HEK293 (cell line): ENCODE data around the gene MMP1.

ENCODE experiments used
- CTCF ChIA-PET: fragments of 350-600 bp; formaldehyde crosslinking; extraction: SDS; loops from one replicate; lab custom pipeline; 2021; ENCODE audit warnings: antibody characterized with exemption; lab: Yijun Ruan, JAX
- POLR2A ChIA-PET: fragments of 300-600 bp; formaldehyde crosslinking; extraction: SDS; loops from one replicate; lab custom pipeline; 2020; ENCODE audit warnings: antibody characterized with exemption, inconsistent platforms; lab: Yijun Ruan, JAX
- H3K27ac ChIP-seq: fragments of 200-500 bp; sonication (Bioruptor generic); 2 replicates; pipeline ENCODE4 v1.5.1; 2014; ENCODE audit warnings: low read depth, low read length, control low read depth, inconsistent platforms; ENCODE audit errors: extremely low read depth
- H3K36me3 ChIP-seq, 2 experiments: fragments of 200-500 bp in 1 of 2; sonication (Bioruptor generic) in 1 of 2; 1 replicate in 1 of 2; 2 replicates in 1 of 2; pipeline ENCODE4 v1.5.1; 2014 to 2017; ENCODE audit warnings: inconsistent platforms in 2 of 2, low read length in 2 of 2; ENCODE audit not compliant: control insufficient read depth in 2 of 2, insufficient read depth in 1 of 2
- H3K4me1 ChIP-seq: fragments of 200-500 bp; sonication (Bioruptor generic); 2 replicates; pipeline ENCODE4 v1.5.1; 2014; ENCODE audit warnings: mild to moderate bottlenecking, low read length, inconsistent platforms; ENCODE audit not compliant: control insufficient read depth, insufficient read depth
- H3K4me3 ChIP-seq: 2 replicates; pipeline ENCODE4 v1.5.1; 2011; ENCODE audit warnings: low read depth, mild to moderate bottlenecking, control low read depth, low read length, moderate library complexity
- H3K9me3 ChIP-seq: fragments of 200-500 bp; sonication (Bioruptor generic); 2 replicates; pipeline ENCODE4 v1.5.1; 2014; ENCODE audit warnings: low read depth, low read length, inconsistent platforms; ENCODE audit not compliant: control insufficient read depth, insufficient read depth
- KLF1 ChIP-seq: fragments of 450-650 bp; formaldehyde crosslinking; IDR thresholded peaks from 2 replicates; pipeline ENCODE4 v1.5.1; 2016; ENCODE audit warnings: missing biosample characterization, missing genetic modification characterization
- REST ChIP-seq: fragments of 450-650 bp; formaldehyde crosslinking; IDR thresholded peaks from 2 replicates; pipeline ENCODE4 v1.5.1; 2016; ENCODE audit warnings: missing biosample characterization, missing genetic modification characterization
- ZBTB20 ChIP-seq: fragments of 450-650 bp; formaldehyde crosslinking; IDR thresholded peaks from 2 replicates; pipeline ENCODE4 v1.5.1; 2016; ENCODE audit warnings: missing biosample characterization, missing genetic modification characterization
- ZNF146 ChIP-seq: fragments of 450-650 bp; formaldehyde crosslinking; IDR thresholded peaks from 2 replicates; pipeline ENCODE4 v1.5.1; 2016; ENCODE audit warnings: missing biosample characterization, missing genetic modification characterization
- ZNF19 ChIP-seq: fragments of 450-650 bp; formaldehyde crosslinking; IDR thresholded peaks from 2 replicates; pipeline ENCODE4; 2016; ENCODE audit warnings: missing biosample characterization, missing genetic modification characterization, low read depth
- ZNF292 ChIP-seq: fragments of 450-650 bp; formaldehyde crosslinking; IDR thresholded peaks from 2 replicates; pipeline ENCODE4 v1.5.1; 2016; ENCODE audit warnings: low read depth, missing biosample characterization, missing genetic modification characterization, borderline replicate concordance
- ZNF311 ChIP-seq: fragments of 450-650 bp; formaldehyde crosslinking; IDR thresholded peaks from 2 replicates; pipeline ENCODE4 v1.5.1; 2017; ENCODE audit warnings: missing biosample characterization, missing genetic modification characterization, borderline replicate concordance
- ZNF341 ChIP-seq: fragments of 450-650 bp; formaldehyde crosslinking; IDR thresholded peaks from 2 replicates; pipeline ENCODE4; 2016; ENCODE audit warnings: low read depth, missing biosample characterization, missing genetic modification characterization
- ZNF510 ChIP-seq: fragments of 450-650 bp; formaldehyde crosslinking; IDR thresholded peaks from 2 replicates; pipeline ENCODE4 v1.5.1; 2018; ENCODE audit warnings: mild to moderate bottlenecking, missing genetic modification characterization, missing biosample characterization; ENCODE audit not compliant: insufficient replicate concordance
- ZNF530 ChIP-seq: fragments of 450-650 bp; formaldehyde crosslinking; IDR thresholded peaks from 2 replicates; pipeline ENCODE4 v1.5.1; 2016; ENCODE audit warnings: low read depth, missing biosample characterization, missing genetic modification characterization
- ZNF548 ChIP-seq: fragments of 450-650 bp; formaldehyde crosslinking; IDR thresholded peaks from 2 replicates; pipeline ENCODE4 v1.5.1; 2016; ENCODE audit warnings: missing biosample characterization, missing genetic modification characterization
- ZNF558 ChIP-seq: fragments of 450-650 bp; formaldehyde crosslinking; IDR thresholded peaks from 2 replicates; pipeline ENCODE4 v1.5.1; 2016; ENCODE audit warnings: missing biosample characterization, missing genetic modification characterization
- ZNF561 ChIP-seq: fragments of 450-650 bp; IDR thresholded peaks from 2 replicates; pipeline ENCODE4 v1.5.1; 2018; ENCODE audit warnings: missing biosample characterization, missing genetic modification characterization, borderline replicate concordance
- ZNF580 ChIP-seq: fragments of 450-650 bp; formaldehyde crosslinking; IDR thresholded peaks from 2 replicates; pipeline ENCODE4 v1.5.1; 2016; ENCODE audit warnings: missing biosample characterization, missing genetic modification characterization
- ZNF585B ChIP-seq: fragments of 450-650 bp; formaldehyde crosslinking; IDR thresholded peaks from 2 replicates; pipeline ENCODE4 v1.5.1; 2016; ENCODE audit warnings: missing biosample characterization, missing genetic modification characterization
- ZNF621 ChIP-seq: fragments of 450-650 bp; formaldehyde crosslinking; IDR thresholded peaks from 2 replicates; pipeline ENCODE4 v1.5.1; 2017; ENCODE audit warnings: missing biosample characterization, missing genetic modification characterization
- ZNF626 ChIP-seq: fragments of 450-650 bp; sonication (Bioruptor Pico); formaldehyde crosslinking; IDR thresholded peaks from 2 replicates; pipeline ENCODE4 v1.5.1; 2018; ENCODE audit warnings: missing biosample characterization, missing genetic modification characterization, inconsistent platforms
- ZNF701 ChIP-seq: fragments of 450-650 bp; formaldehyde crosslinking; IDR thresholded peaks from 2 replicates; pipeline ENCODE4 v1.5.1; 2016; ENCODE audit warnings: missing biosample characterization, missing genetic modification characterization
- ZNF768 ChIP-seq: fragments of 450-650 bp; formaldehyde crosslinking; IDR thresholded peaks from 2 replicates; pipeline ENCODE4 v1.5.1; 2018; ENCODE audit warnings: missing biosample characterization, mild to moderate bottlenecking, missing genetic modification characterization
- ZNF777 ChIP-seq: fragments of 450-650 bp; formaldehyde crosslinking; IDR thresholded peaks from 2 replicates; pipeline ENCODE4 v1.5.1; 2017; ENCODE audit warnings: missing biosample characterization, missing genetic modification characterization, borderline replicate concordance
- ZSCAN18 ChIP-seq: fragments of 450-650 bp; formaldehyde crosslinking; IDR thresholded peaks from 2 replicates; pipeline ENCODE4 v1.5.1; 2016; ENCODE audit warnings: missing biosample characterization, missing genetic modification characterization

The MMP1 gene

GRCh38 chr11:102793677-102794290, 4.2 kb downstream of the MMP1 start:
- Histone ChIP-seq H3K36me3 (no peaks in the 10 kb centered on the region), H3K27ac (no peak overlapping the region), H3K4me1 (no peaks in the 10 kb centered on the region), H3K9me3 (no peaks in the 10 kb centered on the region), H3K4me3 (no peak overlapping the region)
- ChIA-PET CTCF (no interaction called here), POLR2A (no interaction called here)
- TF ChIP-seq KLF1 (tag by site-specific recombination) (peak; percentile 32; the same call in 1 of the 2 replicates), ZBTB20 (tag by site-specific recombination) (no peak)

GRCh38 chr11:102792604-102793003, 5.4 kb downstream of the MMP1 start:
- TF ChIP-seq ZNF558 (tag by site-specific recombination) (no peak), ZNF146 (tag by site-specific recombination) (no peak), ZNF311 (tag by site-specific recombination) (no peak), ZNF621 (no peak), ZNF580 (tag by site-specific recombination) (no peak), ZNF626 (no peak), ZNF768 (tag by site-specific recombination) (no peak), ZNF777 (tag by site-specific recombination) (no peak), ZNF561 (tag by site-specific recombination) (no peak), ZNF530 (tag by site-specific recombination) (no peak), ZNF585B (no peak), ZNF701 (tag by site-specific recombination) (no peak), ZSCAN18 (tag by site-specific recombination) (no peak), ZNF341 (tag by site-specific recombination) (no peak), ZNF292 (tag by site-specific recombination) (no peak), ZNF510 (tag by site-specific recombination) (no peak)
- no peak overlapping the region for H3K27ac ChIP-seq
- H3K4me1 ChIP-seq, result no peaks in the 10 kb centered on the region
- no peaks in the 10 kb centered on the region for H3K9me3 ChIP-seq
- no peaks in the 10 kb centered on the region for H3K36me3 ChIP-seq
- ChIA-PET CTCF (interaction anchor here (0.6 to 2.6 kb wide), 5 partner anchors 19 to 296 kb away, joined by 3 to 11 read pairs (median 3); no protein-coding TSS in a partner anchor), POLR2A (no interaction called here)
- no peak overlapping the region for H3K4me3 ChIP-seq

- ChIA-PET POLR2A (no interaction called here), CTCF (interaction anchor here (0.7 to 2.6 kb wide), 6 partner anchors 8 to 492 kb away, joined by 3 to 11 read pairs (median 3); partner anchors contain the start of gene MMP10)
- Histone ChIP-seq H3K36me3 (no peaks in the 10 kb centered on the region), H3K27ac (no peak overlapping the region), H3K4me1 (no peaks in the 10 kb centered on the region), H3K4me3 (no peak overlapping the region), H3K9me3 (no peaks in the 10 kb centered on the region)
- TF ChIP-seq ZNF548 (no peak), REST (tag by site-specific recombination) (no peak), ZNF19 (tag by site-specific recombination) (no peak)
Measured at GRCh38 chr11:102791271-102792036, 6.5 kb downstream of the MMP1 start.
